HEK293 (cell line): ENCODE measurements around the gene ANGPTL2.

Source experiments
- CTCF ChIA-PET: fragments of 350-600 bp; formaldehyde crosslinking; extraction: SDS; loops from one replicate; lab custom pipeline; 2021; ENCODE audit warnings: antibody characterized with exemption; lab: Yijun Ruan, JAX
- POLR2A ChIA-PET: fragments of 300-600 bp; formaldehyde crosslinking; extraction: SDS; loops from one replicate; lab custom pipeline; 2020; ENCODE audit warnings: antibody characterized with exemption, inconsistent platforms; lab: Yijun Ruan, JAX
- H3K27ac ChIP-seq: fragments of 200-500 bp; sonication (Bioruptor generic); 2 replicates; pipeline ENCODE4 v1.5.1; 2014; ENCODE audit warnings: low read depth, low read length, control low read depth, inconsistent platforms; ENCODE audit errors: extremely low read depth
- H3K36me3 ChIP-seq, 2 experiments: fragments of 200-500 bp in 1 of 2; sonication (Bioruptor generic) in 1 of 2; 1 replicate in 1 of 2; 2 replicates in 1 of 2; pipeline ENCODE4 v1.5.1; 2014 to 2017; ENCODE audit warnings: inconsistent platforms in 2 of 2, low read length in 2 of 2; ENCODE audit not compliant: control insufficient read depth in 2 of 2, insufficient read depth in 1 of 2
- H3K4me1 ChIP-seq: fragments of 200-500 bp; sonication (Bioruptor generic); 2 replicates; pipeline ENCODE4 v1.5.1; 2014; ENCODE audit warnings: mild to moderate bottlenecking, low read length, inconsistent platforms; ENCODE audit not compliant: control insufficient read depth, insufficient read depth
- H3K4me3 ChIP-seq: 2 replicates; pipeline ENCODE4 v1.5.1; 2011; ENCODE audit warnings: low read depth, mild to moderate bottlenecking, control low read depth, low read length, moderate library complexity
- H3K9me3 ChIP-seq: fragments of 200-500 bp; sonication (Bioruptor generic); 2 replicates; pipeline ENCODE4 v1.5.1; 2014; ENCODE audit warnings: low read depth, low read length, inconsistent platforms; ENCODE audit not compliant: control insufficient read depth, insufficient read depth
- BCL11B ChIP-seq: fragments of 450-650 bp; formaldehyde crosslinking; IDR thresholded peaks from 2 replicates; pipeline ENCODE4 v1.5.1; 2016; ENCODE audit warnings: low read depth, missing biosample characterization, missing genetic modification characterization
- ELK4 ChIP-seq: IDR thresholded peaks from 2 replicates; pipeline ENCODE4 v1.6.1; 2011; ENCODE audit warnings: mild to moderate bottlenecking, low read depth, low read length, borderline replicate concordance
- HIC1 ChIP-seq: fragments of 450-650 bp; formaldehyde crosslinking; IDR thresholded peaks from 2 replicates; pipeline ENCODE4 v1.5.1; 2016; ENCODE audit warnings: missing biosample characterization, missing genetic modification characterization
- KLF10 ChIP-seq: fragments of 450-650 bp; IDR thresholded peaks from 2 replicates; pipeline ENCODE4 v1.5.1; 2018; ENCODE audit warnings: missing biosample characterization, mild to moderate bottlenecking, missing genetic modification characterization
- SP3 ChIP-seq: fragments of 450-650 bp; formaldehyde crosslinking; IDR thresholded peaks from 2 replicates; pipeline ENCODE4 v1.5.1; 2016; ENCODE audit warnings: missing biosample characterization, missing genetic modification characterization
- TCF7L2 ChIP-seq: IDR thresholded peaks from 2 replicates; pipeline ENCODE4 v1.6.1; 2011; ENCODE audit warnings: low read depth, mild to moderate bottlenecking, inconsistent platforms, low read length, moderate library complexity, borderline replicate concordance
- ZBTB11 ChIP-seq: fragments of 450-650 bp; formaldehyde crosslinking; conservative IDR thresholded peaks from 2 replicates; pipeline ENCODE4 v1.5.1; 2016; ENCODE audit warnings: low read depth, missing biosample characterization, missing genetic modification characterization
- ZBTB17 ChIP-seq: fragments of 450-650 bp; formaldehyde crosslinking; IDR thresholded peaks from 2 replicates; pipeline ENCODE4 v1.5.1; 2016; ENCODE audit warnings: missing biosample characterization, missing genetic modification characterization
- ZNF114 ChIP-seq: fragments of 450-650 bp; formaldehyde crosslinking; IDR thresholded peaks from 2 replicates; pipeline ENCODE4 v1.5.0; 2017; ENCODE audit warnings: missing biosample characterization, missing genetic modification characterization
- ZNF18 ChIP-seq: fragments of 450-650 bp; formaldehyde crosslinking; IDR thresholded peaks from 2 replicates; pipeline ENCODE4 v1.5.1; 2016; ENCODE audit warnings: missing biosample characterization, missing genetic modification characterization
- ZNF211 ChIP-seq: fragments of 450-650 bp; formaldehyde crosslinking; IDR thresholded peaks from 2 replicates; pipeline ENCODE4 v1.5.1; 2016; ENCODE audit warnings: low read depth, missing biosample characterization, missing genetic modification characterization
- ZNF311 ChIP-seq: fragments of 450-650 bp; formaldehyde crosslinking; IDR thresholded peaks from 2 replicates; pipeline ENCODE4 v1.5.1; 2017; ENCODE audit warnings: missing biosample characterization, missing genetic modification characterization, borderline replicate concordance
- ZNF324 ChIP-seq: fragments of 450-650 bp; formaldehyde crosslinking; IDR thresholded peaks from 2 replicates; pipeline ENCODE4 v1.5.1; 2016; ENCODE audit warnings: missing biosample characterization, missing genetic modification characterization
- ZNF449 ChIP-seq: fragments of 450-650 bp; formaldehyde crosslinking; IDR thresholded peaks from 2 replicates; pipeline ENCODE4 v1.5.1; 2017; ENCODE audit warnings: missing biosample characterization, mild to moderate bottlenecking, missing genetic modification characterization, moderate library complexity
- ZNF473 ChIP-seq: fragments of 450-650 bp; formaldehyde crosslinking; IDR thresholded peaks from 2 replicates; pipeline ENCODE4 v1.5.1; 2017; ENCODE audit warnings: missing biosample characterization, missing genetic modification characterization
- ZNF48 ChIP-seq: fragments of 450-650 bp; formaldehyde crosslinking; IDR thresholded peaks from 2 replicates; pipeline ENCODE4 v1.5.1; 2016; ENCODE audit warnings: missing biosample characterization, missing genetic modification characterization
- ZNF596 ChIP-seq: fragments of 450-650 bp; IDR thresholded peaks from 2 replicates; pipeline ENCODE4 v1.5.0; 2018; ENCODE audit warnings: missing biosample characterization, mild to moderate bottlenecking, missing genetic modification characterization, moderate library complexity
- ZNF610 ChIP-seq: fragments of 450-650 bp; formaldehyde crosslinking; IDR thresholded peaks from 2 replicates; pipeline ENCODE4 v1.5.1; 2016; ENCODE audit warnings: missing biosample characterization, missing genetic modification characterization, borderline replicate concordance
- ZNF623 ChIP-seq: fragments of 450-650 bp; formaldehyde crosslinking; IDR thresholded peaks from 2 replicates; pipeline ENCODE4 v1.5.1; 2016; ENCODE audit warnings: missing biosample characterization, missing genetic modification characterization
- ZNF747 ChIP-seq: fragments of 450-650 bp; formaldehyde crosslinking; IDR thresholded peaks from 2 replicates; pipeline ENCODE4 v1.5.1; 2016; ENCODE audit warnings: missing biosample characterization, missing genetic modification characterization
- ZNF768 ChIP-seq: fragments of 450-650 bp; formaldehyde crosslinking; IDR thresholded peaks from 2 replicates; pipeline ENCODE4 v1.5.1; 2018; ENCODE audit warnings: missing biosample characterization, mild to moderate bottlenecking, missing genetic modification characterization
- ZNF830 ChIP-seq: fragments of 450-650 bp; IDR thresholded peaks from 2 replicates; pipeline ENCODE4 v1.5.0; 2018; ENCODE audit warnings: missing biosample characterization, missing genetic modification characterization, low read depth, mild to moderate bottlenecking, moderate library complexity

Gene ANGPTL2

GRCh38 chr9:127061411-127061810 lies 61.0 kb downstream of the ANGPTL2 start:
- ChIA-PET CTCF (no interaction called here), POLR2A (no interaction called here)

GRCh38 chr9:127059765-127060361 lies 62.6 kb downstream of the ANGPTL2 start:
- Histone ChIP-seq H3K27ac (no peak overlapping the region), H3K4me3 (no peak overlapping the region), H3K9me3 (no peaks in the 10 kb centered on the region), H3K4me1 (no peaks in the 10 kb centered on the region), H3K36me3 (no peaks in the 10 kb centered on the region)
- CTCF ChIA-PET = no interaction called here
- TF ChIP-seq ZBTB11 (no peak), BCL11B (tag by site-specific recombination) (no peak), ZNF610 (no peak), ZNF449 (no peak), ZBTB17 (no peak), ZNF114 (no peak), ZNF596 (tag by site-specific recombination) (no peak)
- TF ChIP-seq, all 188 proteins: peak for 0
- POLR2A ChIA-PET = no interaction called here

More at GRCh38 chr9:127061411-127061810, 61.0 kb downstream of the ANGPTL2 start:
- Histone ChIP-seq H3K4me3 (no peak overlapping the region), H3K27ac (no peak overlapping the region), H3K4me1 (no peaks in the 10 kb centered on the region)
- TF ChIP-seq TCF7L2 (no peak), ZNF623 (tag by site-specific recombination) (no peak), ZNF211 (tag by site-specific recombination) (no peak)
- TF ChIP-seq, all 188 proteins: peak for 0
- H3K36me3 ChIP-seq = no peaks in the 10 kb centered on the region
- no peaks in the 10 kb centered on the region for H3K9me3 ChIP-seq

- H3K27ac ChIP-seq = no peak overlapping the region
- H3K36me3 ChIP-seq = no peaks in the 10 kb centered on the region
- no peaks in the 10 kb centered on the region for H3K4me1 ChIP-seq
- CTCF ChIA-PET = no interaction called here
- H3K4me3 ChIP-seq = no peak overlapping the region
- POLR2A ChIA-PET = interaction anchor here (0.6 kb wide), 1 partner anchor 280 kb away, joined by 3 read pairs; no protein-coding TSS in a partner anchor
- no peaks in the 10 kb centered on the region for H3K9me3 ChIP-seq
- TF ChIP-seq ELK4 = no peak
- no peak for TF ChIP-seq ZNF48 (tag by site-specific recombination)
- TF ChIP-seq HIC1 = no peak
- no peak for TF ChIP-seq KLF10 (tag by site-specific recombination)
- TF ChIP-seq ZNF830 (tag by site-specific recombination) = no peak
- TF ChIP-seq ZNF311 (tag by site-specific recombination) = no peak
- TF ChIP-seq ZNF18 (tag by site-specific recombination) = no peak
- no peak for TF ChIP-seq ZNF768 (tag by site-specific recombination)
- no peak for TF ChIP-seq ZNF324
- no peak for TF ChIP-seq ZNF473
- no peak for TF ChIP-seq ZNF747 (tag by site-specific recombination)
- no peak for TF ChIP-seq SP3 (tag by site-specific recombination)
Measured at GRCh38 chr9:127059030-127059429, 63.4 kb downstream of the ANGPTL2 start.
